Head of caudate nucleus (tissue), 42 donors: ENCODE data around the gene TFDP3.

Experiments
- DNase-seq, 42 donors: peaks; one replicate each; pipeline versions ENCODE4 v3.0.0 to v3.0.0-alpha.2; 2020 to 2021; ENCODE audit warnings: mixed read lengths in 7 of 42
- intact Hi-C: fragments of 100-400 bp; cut with DNase I; formaldehyde crosslinking; loops from one replicate; pipeline ENCODE4 v1.15.0; 2022

TFDP3 gene

GRCh38 chrX:133218329-133218728 lies at the start of gene TFDP3:
TSS of gene TFDP3 (minus strand) at chrX:133218354. CDS start at chrX:133218259, 95 bp downstream.
- DNase-seq, result no peak
- intact Hi-C loops, result no loop called here

DNA sequence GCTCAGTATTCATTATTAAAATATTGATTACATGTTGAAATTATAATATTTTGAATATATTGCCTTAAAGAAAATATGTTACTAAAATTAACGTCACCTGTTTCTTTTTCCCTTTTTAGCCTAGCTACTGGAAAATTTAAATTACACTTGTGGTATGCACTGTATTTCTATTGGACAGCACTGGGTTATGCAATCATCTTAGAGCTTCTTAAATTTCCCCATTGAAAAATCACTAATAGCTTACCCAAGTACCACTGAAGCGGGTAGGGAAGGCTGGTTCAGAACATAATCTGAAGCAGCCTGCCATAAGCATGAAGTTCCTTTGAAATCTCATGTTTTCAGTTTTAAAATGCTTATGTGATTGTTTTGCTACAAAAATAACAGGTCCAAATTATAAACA lies 49.5 kb upstream of the TFDP3 start:
- intact Hi-C loops, result no loop called here
- no peak for DNase-seq

- peak in 2 of 42 donors; percentile 4 to 11 for DNase-seq
- intact Hi-C loops, result no loop called here
Observed at GRCh38 chrX:133265331-133265730, 47.2 kb upstream of the TFDP3 start.

DNA sequence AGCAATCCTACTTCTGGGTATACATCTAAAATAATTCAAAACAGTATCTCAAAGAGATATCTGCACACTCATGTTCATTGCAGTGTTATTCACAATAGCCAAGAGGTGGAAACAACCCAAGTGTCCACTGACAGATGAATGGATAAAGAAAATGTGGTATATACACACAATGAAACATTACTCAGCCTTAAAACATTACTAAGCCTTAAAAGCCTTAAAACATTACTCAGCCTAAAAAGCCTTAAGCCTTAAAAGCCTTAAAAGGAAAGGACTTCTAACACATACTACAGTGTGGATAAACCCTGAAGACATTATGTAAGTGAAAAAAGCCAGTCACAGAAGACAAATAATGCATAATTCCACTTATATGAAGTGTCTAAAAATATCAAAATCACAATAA lies 40.3 kb upstream of the TFDP3 start:
- intact Hi-C loops, result no loop called here
- DNase-seq, result no peak

DNA sequence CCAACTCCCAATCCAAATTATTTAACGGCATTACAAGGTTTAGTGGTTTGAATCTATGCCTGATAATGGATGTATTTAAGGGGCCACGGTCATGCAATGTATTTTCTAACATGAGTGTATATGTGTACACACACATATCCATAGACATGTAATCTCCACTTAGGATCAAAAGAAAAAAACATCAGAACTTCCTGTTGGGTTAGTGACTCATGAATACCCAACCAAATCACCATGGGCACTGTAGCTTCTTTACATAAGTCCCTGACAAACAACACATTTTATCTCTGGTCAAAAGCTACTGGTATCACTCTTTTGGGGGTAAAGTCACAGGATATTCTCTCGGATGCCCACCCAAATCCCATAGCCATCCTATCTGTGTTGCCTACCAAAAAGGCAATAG lies 36.5 kb upstream of the TFDP3 start:
- intact Hi-C loops, result no loop called here
- DNase-seq, result no peak

DNA sequence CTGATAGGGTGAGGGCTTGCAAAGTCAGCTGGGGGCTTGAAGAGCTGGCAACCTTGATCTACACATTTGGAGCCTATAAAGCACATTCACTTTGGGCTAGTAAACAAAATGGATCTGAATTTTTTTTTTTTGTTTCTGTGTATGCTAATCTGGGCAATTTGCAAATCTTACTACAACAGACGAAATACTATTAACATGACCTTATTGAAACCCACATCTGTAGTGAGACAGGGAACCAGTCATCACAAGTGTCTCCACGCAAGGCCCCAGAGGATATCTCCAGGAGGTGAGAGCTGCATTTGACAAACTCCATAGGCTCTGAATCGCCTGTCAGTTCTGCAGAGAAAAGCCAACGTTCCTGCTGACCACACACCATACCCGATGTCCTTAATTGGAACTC lies 33.0 kb upstream of the TFDP3 start:
- DNase-seq, result no peak
- intact Hi-C loops, result no loop called here

DNA sequence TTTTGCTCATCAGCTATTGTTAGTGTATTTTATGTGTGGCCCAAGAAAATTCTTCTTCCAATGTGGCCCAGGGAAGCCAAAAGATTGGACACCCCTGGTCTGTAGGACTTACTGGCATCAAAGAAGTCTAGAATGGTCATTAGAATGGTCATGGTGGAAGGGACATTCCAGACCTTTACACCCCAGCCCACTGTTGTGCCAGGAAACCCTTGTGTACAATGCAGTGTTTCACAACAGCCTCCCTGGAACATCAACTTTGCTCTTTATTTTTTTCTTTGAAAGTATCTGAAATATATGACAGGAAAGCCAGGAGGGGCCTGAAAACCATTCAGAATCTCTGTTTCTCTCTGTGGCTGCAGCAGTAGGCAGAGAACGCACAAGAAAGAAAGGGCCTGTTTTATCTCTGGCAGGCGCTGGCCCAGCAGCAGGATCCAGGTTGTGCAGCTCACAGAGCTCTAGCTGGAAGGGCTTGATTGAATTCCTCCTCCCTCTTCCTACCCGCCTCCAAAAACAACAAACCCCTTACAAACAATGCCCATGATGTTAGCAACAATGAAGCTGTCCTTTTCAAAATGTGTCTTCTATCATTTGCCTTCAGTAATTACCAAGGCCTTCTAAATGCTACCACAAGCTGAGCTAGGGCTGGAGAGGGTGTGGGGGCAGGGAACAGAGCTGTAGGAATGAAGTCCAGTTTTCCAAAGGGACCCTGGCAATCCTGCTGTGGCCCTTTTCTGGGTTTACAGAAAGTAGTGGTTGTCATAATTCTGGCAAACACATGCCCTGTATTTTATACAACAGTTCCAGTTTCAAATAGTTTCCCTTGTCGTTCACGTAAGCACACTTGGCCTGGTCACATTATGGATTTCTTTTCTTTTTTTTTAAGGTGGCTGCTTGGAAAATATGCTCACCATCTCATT lies 32.3 kb upstream of the TFDP3 start:
- intact Hi-C loops, result no loop called here
- no peak for DNase-seq

- intact Hi-C loops, result no loop called here
Observed at GRCh38 chrX:133249266-133250058, 31.3 kb upstream of the TFDP3 start.

GRCh38 chrX:133248177-133248576 lies 30.0 kb upstream of the TFDP3 start:
- no peak for DNase-seq
- intact Hi-C loops, result no loop called here

More at GRCh38 chrX:133249266-133250058, 31.3 kb upstream of the TFDP3 start:
- DNase-seq, result no peak

- DNase-seq, result no peak
- intact Hi-C loops, result no loop called here
Observed at GRCh38 chrX:133246921-133247320, 28.8 kb upstream of the TFDP3 start.

- intact Hi-C loops, result no loop called here
- no peak for DNase-seq
Observed at GRCh38 chrX:133235830-133236229, 17.7 kb upstream of the TFDP3 start.

GRCh38 chrX:133232331-133232730 lies 14.2 kb upstream of the TFDP3 start:
- intact Hi-C loops, result no loop called here

GRCh38 chrX:133229361-133229760 lies 11.2 kb upstream of the TFDP3 start:
- intact Hi-C loops, result no loop called here
- no peak for DNase-seq

More at GRCh38 chrX:133232331-133232730, 14.2 kb upstream of the TFDP3 start:
- no peak for DNase-seq

DNA sequence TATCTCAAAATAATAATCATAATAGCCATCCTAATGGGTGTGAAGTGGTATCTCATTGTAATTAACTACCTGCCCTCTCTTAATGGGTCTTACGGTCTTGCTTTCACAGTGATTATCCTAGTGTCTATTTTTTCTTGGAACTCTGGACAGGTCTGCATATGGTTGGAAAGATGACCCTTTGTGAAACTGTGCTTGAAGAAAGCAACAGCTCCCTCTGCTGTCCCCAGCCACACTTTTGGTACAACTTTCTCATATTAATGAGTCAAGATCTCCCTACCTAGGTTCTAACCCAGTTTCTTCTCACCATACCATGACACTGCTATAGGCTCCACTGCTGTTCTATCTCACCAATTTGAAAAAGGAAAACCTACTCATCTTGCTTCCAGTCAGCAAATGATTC lies 2.4 kb downstream of the TFDP3 start:
- peak in 4 of 42 donors; percentile 1 to 11 (median 1) for DNase-seq

DNA sequence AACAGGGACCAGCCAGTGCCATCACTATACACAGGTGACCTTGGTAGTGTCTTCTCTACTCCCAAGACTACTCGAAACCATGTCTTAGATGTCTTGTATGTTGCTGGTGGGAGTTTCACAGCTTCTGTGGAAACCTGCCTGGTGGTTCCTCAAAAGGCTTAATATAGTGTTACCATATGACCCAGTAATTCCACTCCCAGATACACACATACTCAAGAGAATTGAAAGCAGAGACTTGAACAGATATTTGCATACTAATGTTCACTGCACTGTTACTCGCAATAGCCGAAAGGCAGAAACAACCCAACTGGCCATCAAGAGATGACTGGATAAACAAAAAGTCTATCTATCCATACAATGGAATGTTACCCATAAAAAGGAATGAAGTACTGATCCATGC lies 3.1 kb downstream of the TFDP3 start:
- intact Hi-C loops, result no loop called here
- no peak for DNase-seq

More for the DNA sequence above, 2.4 kb downstream of the TFDP3 start:
- intact Hi-C loops, result no loop called here

- intact Hi-C loops, result no loop called here
Observed at GRCh38 chrX:133214301-133214700, 3.9 kb downstream of the TFDP3 start.

GRCh38 chrX:133213117-133213516 lies 5.0 kb downstream of the TFDP3 start:
- DNase-seq, result no peak
- intact Hi-C loops, result no loop called here

More at GRCh38 chrX:133214301-133214700, 3.9 kb downstream of the TFDP3 start:
- no peak for DNase-seq

DNA sequence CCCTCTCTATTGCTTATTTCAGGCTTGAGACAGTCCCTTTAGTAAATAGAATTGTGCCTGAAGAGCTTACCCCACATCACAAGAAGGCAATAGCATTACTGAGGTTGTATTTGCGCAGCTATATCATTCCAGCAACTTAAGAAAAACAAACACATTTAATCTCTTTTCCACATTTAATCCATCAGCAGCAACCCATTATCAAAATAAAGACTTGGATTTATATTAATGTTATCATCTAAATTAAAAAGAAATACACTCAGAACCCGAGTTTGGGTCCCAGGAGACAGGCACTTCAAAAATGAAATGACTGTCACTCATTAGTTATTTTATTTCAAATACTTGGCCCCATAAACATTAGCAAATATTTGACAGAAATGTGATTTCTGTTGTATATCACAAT lies 10.4 kb downstream of the TFDP3 start:
- intact Hi-C loops, result no loop called here
- no peak for DNase-seq

DNA sequence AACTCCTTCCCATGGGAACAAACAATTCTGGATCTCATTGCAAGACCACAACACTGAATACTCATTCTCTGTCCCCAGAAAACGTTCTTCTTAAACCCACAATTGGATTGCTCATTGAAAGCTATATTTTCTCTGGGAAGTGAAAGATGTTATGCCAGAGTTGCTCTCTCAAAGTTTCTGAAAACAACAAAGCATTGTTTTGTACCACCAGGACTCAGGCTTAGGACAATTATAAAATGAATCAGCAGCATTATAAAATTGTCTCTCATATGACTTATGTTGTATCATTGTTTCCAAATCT lies 26.5 kb downstream of the TFDP3 start:
- no peak for DNase-seq
- intact Hi-C loops, result no loop called here
